HFFc6 (cell line): ENCODE measurements around the gene STAM. TPM values are rescaled to one million over a fixed set of nuclear protein-coding genes. Genes with fewer than 3 reads are reported as not detected.

Experiments used
- DNase-seq: peaks from one replicate; pipeline ENCODE4 v3.0.0-alpha.2; 2018
- H3K27ac Mint-ChIP-seq: 2 replicates; pipeline ENCODE4 v1.8.0; 2020; ENCODE audit warnings: mild to moderate bottlenecking, mixed read lengths
- H3K27me3 Mint-ChIP-seq: 2 replicates; pipeline ENCODE4 v1.8.0; 2021; ENCODE audit warnings: mild to moderate bottlenecking, moderate library complexity, mixed read lengths; ENCODE audit not compliant: insufficient read depth
- H3K36me3 Mint-ChIP-seq: 2 replicates; pipeline ENCODE4 v1.8.0; 2021; ENCODE audit warnings: low read depth, mixed read lengths
- H3K4me1 Mint-ChIP-seq: 2 replicates; pipeline ENCODE4 v1.8.0; 2020; ENCODE audit warnings: low read depth, mixed read lengths
- H3K4me3 Mint-ChIP-seq: 2 replicates; pipeline ENCODE4 v1.8.0; 2020; ENCODE audit warnings: mild to moderate bottlenecking, moderate library complexity, mixed read lengths
- H3K9me3 Mint-ChIP-seq: 2 replicates; pipeline ENCODE4 v1.8.0; 2020; ENCODE audit warnings: mild to moderate bottlenecking, mixed read lengths
- CTCF ChIP-seq: fragments of 200-600 bp; sonication (generic); IDR thresholded peaks from 2 replicates; pipeline ENCODE4 v1.5.0; 2021; ENCODE audit warnings: antibody characterized with exemption, mild to moderate bottlenecking
- total RNA-seq, 6 experiments: library from RNA; stranded (reverse); fragmentation: NEBNext Ultra II Directional; extraction: Animal tissue kit (Norgen Biotek cat#: 25700); gene quantifications; 2 replicates in 1 of 6; 3 replicates in 5 of 6; pipeline ENCODE4 v1.2.3, GENCODE V29; 2021

STAM gene
- total RNA-seq, 6 experiments from 2014 or later, result 37.8 to 46.9 (median 43.2) TPM

- no peak overlapping the region for H3K27ac Mint-ChIP-seq
- no peaks in the 10 kb centered on the region for H3K9me3 Mint-ChIP-seq
Observed at GRCh38 chr10:17744341-17744861, 100.5 kb downstream of the STAM start.

GRCh38 chr10:17747883-17748550, 104.1 kb downstream of the STAM start:
- no peak for TF ChIP-seq CTCF
- peaks cover 11% of the 10 kb centered on the region for H3K4me1 Mint-ChIP-seq
- H3K9me3 Mint-ChIP-seq, result no peaks in the 10 kb centered on the region
- no peaks in the 10 kb centered on the region for H3K36me3 Mint-ChIP-seq
- no peak for DNase-seq
- H3K27me3 Mint-ChIP-seq, result no peaks in the 10 kb centered on the region; the same call in 1 of the 2 replicates
- no peak overlapping the region for H3K27ac Mint-ChIP-seq
- no peak overlapping the region for H3K4me3 Mint-ChIP-seq

More at GRCh38 chr10:17744341-17744861, 100.5 kb downstream of the STAM start:
- Mint-ChIP-seq H3K4me3 (no peak overlapping the region), H3K4me1 (peaks cover 15% of the 10 kb centered on the region), H3K27me3 (no peaks in the 10 kb centered on the region), H3K36me3 (no peaks in the 10 kb centered on the region)
- no peak for DNase-seq
- no peak for TF ChIP-seq CTCF

- Mint-ChIP-seq H3K9me3 (no peaks in the 10 kb centered on the region), H3K27ac (no peak overlapping the region), H3K4me1 (peaks cover 7% of the 10 kb centered on the region; the same call in 1 of the 2 replicates), H3K36me3 (no peaks in the 10 kb centered on the region), H3K27me3 (no peaks in the 10 kb centered on the region; the same call in 1 of the 2 replicates), H3K4me3 (no peak overlapping the region)
- TF ChIP-seq CTCF, result no peak
- DNase-seq, result no peak
Observed at GRCh38 chr10:17749890-17750289, 105.9 kb downstream of the STAM start.

- Mint-ChIP-seq H3K9me3 (no peaks in the 10 kb centered on the region), H3K4me3 (no peak within 1 kb of the TSS), H3K27me3 (no peaks in the 10 kb centered on the region; the same call in 1 of the 2 replicates), H3K27ac (no peak within 1 kb of the TSS), H3K4me1 (peaks cover 11% of the 10 kb centered on the region), H3K36me3 (no peaks in the 10 kb centered on the region)
- no peak for TF ChIP-seq CTCF
- DNase-seq, result no peak
Observed at GRCh38 chr10:17751781-17752445, 108.0 kb downstream of the STAM start, which contains the start of gene TMEM236. Gene TMEM236, plus strand, starts transcription at chr10:17752201. Its CDS starts 95 bp downstream, at chr10:17752296.

- 0 out of 2 replicates have a peak, but pooled peaks cover 1% of the 10 kb centered on the region for H3K36me3 Mint-ChIP-seq
- H3K4me1 Mint-ChIP-seq, result peaks cover 16% of the 10 kb centered on the region
- H3K9me3 Mint-ChIP-seq, result no peaks in the 10 kb centered on the region
- no peak for TF ChIP-seq CTCF
- peak overlapping the region; percentile 31; the same call in 1 of the 2 replicates for H3K4me3 Mint-ChIP-seq
- no peak for DNase-seq
- no peak overlapping the region for H3K27ac Mint-ChIP-seq
- no peaks in the 10 kb centered on the region; the same call in 1 of the 2 replicates for H3K27me3 Mint-ChIP-seq
Observed at GRCh38 chr10:17756557-17757217, 112.7 kb downstream of the STAM start.
